GM12878 (cell line): ENCODE measurements around the gene NEAT1. TPM values are rescaled to one million over a fixed set of nuclear protein-coding genes. Genes with fewer than 3 reads are reported as not detected.
A peak's percentile ranks its signal among the peaks of the same experiment; 100 is the strongest.

Source experiments
- ATF7 ChIP-seq: fragments of 450-650 bp; IDR thresholded peaks from 2 replicates; pipeline ENCODE4 v1.6.1; 2016; ENCODE audit warnings: low read depth, mild to moderate bottlenecking
- CEBPB ChIP-seq, 2 experiments: fragments of 150-350 bp in 1 of 2; IDR thresholded peaks; 2 replicates each; pipeline ENCODE4 v1.6.1; 2012 to 2014; ENCODE audit warnings: low read depth in 2 of 2, low read length in 2 of 2, borderline replicate concordance in 1 of 2, inconsistent platforms in 1 of 2
- CHD2 ChIP-seq: IDR thresholded peaks from 2 replicates; pipeline ENCODE4 v1.6.1; 2011; ENCODE audit warnings: low read depth, low read length, improper control_type of control experiment, borderline replicate concordance
- EED ChIP-seq: sonication (generic); IDR thresholded peaks from 2 replicates; pipeline ENCODE4 v1.6.1; 2016; ENCODE audit warnings: antibody characterized with exemption, low read depth
- HDAC2 ChIP-seq: fragments of 200-600 bp; sonication (generic); IDR thresholded peaks from 2 replicates; pipeline ENCODE4 v1.6.1; 2017
- IKZF1 ChIP-seq: fragments of 450-650 bp; conservative IDR thresholded peaks from 2 replicates; pipeline ENCODE4 v1.6.1; 2017; ENCODE audit warnings: antibody characterized with exemption, mild to moderate bottlenecking
- IRF3 ChIP-seq: fragments of 450-650 bp; IDR thresholded peaks from 2 replicates; pipeline ENCODE4 v1.6.1; 2014; ENCODE audit warnings: mild to moderate bottlenecking
- MTA3 ChIP-seq: IDR thresholded peaks from 2 replicates; pipeline ENCODE4 v1.6.1; 2012; ENCODE audit warnings: low read length, inconsistent platforms, borderline replicate concordance
- NBN ChIP-seq: fragments of 450-650 bp; IDR thresholded peaks from 2 replicates; pipeline ENCODE4 v1.6.1; 2016
- RAD21 ChIP-seq: IDR thresholded peaks from 2 replicates; pipeline ENCODE4 v1.6.1; 2011; ENCODE audit warnings: mild to moderate bottlenecking, low read depth, low read length, moderate library complexity; ENCODE audit not compliant: insufficient read depth
- RFX5 ChIP-seq: IDR thresholded peaks from 2 replicates; pipeline ENCODE4 v1.6.1; 2011; ENCODE audit warnings: low read depth, low read length, improper control_type of control experiment
- SMARCA5 ChIP-seq: fragments of 450-650 bp; IDR thresholded peaks from 2 replicates; pipeline ENCODE4 v1.6.1; 2017; ENCODE audit warnings: mild to moderate bottlenecking
- TARDBP ChIP-seq: IDR thresholded peaks from 2 replicates; pipeline ENCODE4 v1.6.1; 2016; ENCODE audit warnings: borderline replicate concordance
- TCF3 ChIP-seq: IDR thresholded peaks from 2 replicates; pipeline ENCODE4 v1.6.1; 2012; ENCODE audit warnings: low read depth, mild to moderate bottlenecking, low read length, borderline replicate concordance; ENCODE audit not compliant: insufficient read depth
- polyA plus RNA-seq, 11 experiments: library from polyadenylated mRNA; depleted of rRNA in 4 of 11; unstranded in 6 of 11; stranded (reverse) in 5 of 11; fragments of >200 nt; fragmentation: Nextera tagmentation in 4 of 11; fragmentation: Illumina TruSeq in 1 of 11; extraction: Ambion mirVana in 4 of 11; extraction: Trizol in 1 of 11; gene quantifications; 1 replicate in 1 of 11; 2 replicates in 10 of 11; pipeline versions ENCODE4 v1.2.1 to v1.2.3, GENCODE V29; 2011 to 2016; ENCODE audit warnings: inconsistent platforms in 2 of 11, missing spikeins in 2 of 11, low read depth in 1 of 11
- total RNA-seq, 4 experiments: library from RNA; depleted of rRNA in 3 of 4; stranded (reverse); fragments of >200 nt in 3 of 4; fragmentation: Illumina TruSeq in 1 of 4; extraction: Trizol in 1 of 4; gene quantifications; 2 replicates each; pipeline versions ENCODE4 v1.2.1 to v1.2.3, GENCODE V29; 2013 to 2021
- TF ChIP-seq, protein P1 (sequence below), 3 experiments: IDR thresholded peaks in 2 of 3; conservative IDR thresholded peaks in 1 of 3; 2 replicates each; pipeline ENCODE4 v1.5.1; 2011; ENCODE audit warnings: low read depth in 3 of 3, low read length in 3 of 3, mild to moderate bottlenecking in 3 of 3, control low read depth in 2 of 3, moderate library complexity in 2 of 3, inconsistent platforms in 1 of 3, mixed read lengths in 1 of 3; ENCODE audit not compliant: control insufficient read depth in 2 of 3, insufficient read depth in 1 of 3; ENCODE audit errors: extremely low read depth in 1 of 3
- TF ChIP-seq, protein P2 (sequence below): IDR thresholded peaks from 2 replicates; pipeline ENCODE4 v1.6.1; 2012; ENCODE audit warnings: mild to moderate bottlenecking, low read depth, low read length
- TF ChIP-seq, protein P3 (sequence below): IDR thresholded peaks from 2 replicates; pipeline ENCODE4 v1.6.1; 2012; ENCODE audit warnings: low read depth, low read length, improper control_type of control experiment

The NEAT1 gene
- total and polyA plus RNA-seq, 10 of the 15 experiments (the other 5 are each of a cell fraction or from before 2014, with no cell fraction given): 13.6 to 328 (median 69.4) TPM

DNA sequence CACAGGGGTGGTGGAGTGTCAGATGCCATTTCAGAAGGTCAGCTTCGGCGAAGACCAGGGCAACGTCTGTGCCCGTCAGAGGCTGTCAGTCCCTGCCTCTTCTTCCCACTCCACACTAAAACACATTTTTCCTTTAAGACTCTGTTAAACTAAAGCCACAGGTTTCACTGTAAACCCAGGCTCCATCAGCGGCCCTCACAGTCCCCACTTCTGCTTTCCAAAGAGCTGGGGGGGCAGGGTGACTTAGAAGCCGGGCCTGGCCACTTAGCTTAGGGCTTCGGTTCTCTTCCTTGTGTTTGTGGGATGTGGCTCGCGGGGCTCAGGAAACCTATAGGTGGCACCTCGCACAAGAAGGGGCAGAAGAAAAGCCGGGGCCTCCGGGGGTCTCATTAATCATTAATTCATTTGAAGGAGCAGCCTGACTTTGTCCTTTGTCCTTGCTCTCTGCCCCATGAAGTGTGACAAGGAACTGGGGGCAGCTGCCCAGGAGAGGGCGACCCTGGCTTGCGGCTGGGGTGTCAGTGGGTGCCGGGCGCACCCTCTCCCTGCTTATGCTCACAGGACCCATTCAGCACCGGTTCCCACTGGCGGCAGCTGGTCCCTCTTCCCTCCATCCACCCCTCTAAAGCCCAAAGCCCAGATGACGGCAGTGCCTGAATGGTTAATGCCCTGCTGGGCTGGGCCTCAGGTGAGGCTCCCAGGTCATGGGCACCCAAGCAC, 44.2 kb upstream of the NEAT1 start (continued):
- no peak for TF ChIP-seq ATF7
- no peak for TF ChIP-seq TCF3
- peak; percentile 80 for TF ChIP-seq IKZF1
- TF ChIP-seq NBN: no peak
- TF ChIP-seq, protein P1, sequence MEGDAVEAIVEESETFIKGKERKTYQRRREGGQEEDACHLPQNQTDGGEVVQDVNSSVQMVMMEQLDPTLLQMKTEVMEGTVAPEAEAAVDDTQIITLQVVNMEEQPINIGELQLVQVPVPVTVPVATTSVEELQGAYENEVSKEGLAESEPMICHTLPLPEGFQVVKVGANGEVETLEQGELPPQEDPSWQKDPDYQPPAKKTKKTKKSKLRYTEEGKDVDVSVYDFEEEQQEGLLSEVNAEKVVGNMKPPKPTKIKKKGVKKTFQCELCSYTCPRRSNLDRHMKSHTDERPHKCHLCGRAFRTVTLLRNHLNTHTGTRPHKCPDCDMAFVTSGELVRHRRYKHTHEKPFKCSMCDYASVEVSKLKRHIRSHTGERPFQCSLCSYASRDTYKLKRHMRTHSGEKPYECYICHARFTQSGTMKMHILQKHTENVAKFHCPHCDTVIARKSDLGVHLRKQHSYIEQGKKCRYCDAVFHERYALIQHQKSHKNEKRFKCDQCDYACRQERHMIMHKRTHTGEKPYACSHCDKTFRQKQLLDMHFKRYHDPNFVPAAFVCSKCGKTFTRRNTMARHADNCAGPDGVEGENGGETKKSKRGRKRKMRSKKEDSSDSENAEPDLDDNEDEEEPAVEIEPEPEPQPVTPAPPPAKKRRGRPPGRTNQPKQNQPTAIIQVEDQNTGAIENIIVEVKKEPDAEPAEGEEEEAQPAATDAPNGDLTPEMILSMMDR (IDR thresholded peaks at IDR 0.05 in 2 of 3, conservative IDR thresholded peaks at IDR 0.05 in 1 of 3; ENCODE audit: control insufficient read depth in 2 of 3, extremely low read depth in 1 of 3, insufficient read depth in 1 of 3, low read depth in 3 of 3, low read length in 3 of 3): peak in 2 of 3 experiments; percentile 12 to 18; a peak in 1 of 6 replicates
- TF ChIP-seq, protein P2, sequence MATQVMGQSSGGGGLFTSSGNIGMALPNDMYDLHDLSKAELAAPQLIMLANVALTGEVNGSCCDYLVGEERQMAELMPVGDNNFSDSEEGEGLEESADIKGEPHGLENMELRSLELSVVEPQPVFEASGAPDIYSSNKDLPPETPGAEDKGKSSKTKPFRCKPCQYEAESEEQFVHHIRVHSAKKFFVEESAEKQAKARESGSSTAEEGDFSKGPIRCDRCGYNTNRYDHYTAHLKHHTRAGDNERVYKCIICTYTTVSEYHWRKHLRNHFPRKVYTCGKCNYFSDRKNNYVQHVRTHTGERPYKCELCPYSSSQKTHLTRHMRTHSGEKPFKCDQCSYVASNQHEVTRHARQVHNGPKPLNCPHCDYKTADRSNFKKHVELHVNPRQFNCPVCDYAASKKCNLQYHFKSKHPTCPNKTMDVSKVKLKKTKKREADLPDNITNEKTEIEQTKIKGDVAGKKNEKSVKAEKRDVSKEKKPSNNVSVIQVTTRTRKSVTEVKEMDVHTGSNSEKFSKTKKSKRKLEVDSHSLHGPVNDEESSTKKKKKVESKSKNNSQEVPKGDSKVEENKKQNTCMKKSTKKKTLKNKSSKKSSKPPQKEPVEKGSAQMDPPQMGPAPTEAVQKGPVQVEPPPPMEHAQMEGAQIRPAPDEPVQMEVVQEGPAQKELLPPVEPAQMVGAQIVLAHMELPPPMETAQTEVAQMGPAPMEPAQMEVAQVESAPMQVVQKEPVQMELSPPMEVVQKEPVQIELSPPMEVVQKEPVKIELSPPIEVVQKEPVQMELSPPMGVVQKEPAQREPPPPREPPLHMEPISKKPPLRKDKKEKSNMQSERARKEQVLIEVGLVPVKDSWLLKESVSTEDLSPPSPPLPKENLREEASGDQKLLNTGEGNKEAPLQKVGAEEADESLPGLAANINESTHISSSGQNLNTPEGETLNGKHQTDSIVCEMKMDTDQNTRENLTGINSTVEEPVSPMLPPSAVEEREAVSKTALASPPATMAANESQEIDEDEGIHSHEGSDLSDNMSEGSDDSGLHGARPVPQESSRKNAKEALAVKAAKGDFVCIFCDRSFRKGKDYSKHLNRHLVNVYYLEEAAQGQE: no peak
- TF ChIP-seq TARDBP: no peak
- peak; percentile 31; the same call in 1 of the 2 replicates for TF ChIP-seq RAD21
- peak; percentile 39; the same call in 1 of the 2 replicates for TF ChIP-seq EED
- no peak for TF ChIP-seq MTA3
- TF ChIP-seq IRF3: no peak
- TF ChIP-seq SMARCA5: no peak
- no peak for TF ChIP-seq HDAC2
- TF ChIP-seq RFX5: no peak
- TF ChIP-seq, protein P3, sequence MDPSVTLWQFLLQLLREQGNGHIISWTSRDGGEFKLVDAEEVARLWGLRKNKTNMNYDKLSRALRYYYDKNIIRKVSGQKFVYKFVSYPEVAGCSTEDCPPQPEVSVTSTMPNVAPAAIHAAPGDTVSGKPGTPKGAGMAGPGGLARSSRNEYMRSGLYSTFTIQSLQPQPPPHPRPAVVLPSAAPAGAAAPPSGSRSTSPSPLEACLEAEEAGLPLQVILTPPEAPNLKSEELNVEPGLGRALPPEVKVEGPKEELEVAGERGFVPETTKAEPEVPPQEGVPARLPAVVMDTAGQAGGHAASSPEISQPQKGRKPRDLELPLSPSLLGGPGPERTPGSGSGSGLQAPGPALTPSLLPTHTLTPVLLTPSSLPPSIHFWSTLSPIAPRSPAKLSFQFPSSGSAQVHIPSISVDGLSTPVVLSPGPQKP: no peak
- peak; percentile 55; the same call in 1 of the 2 replicates for TF ChIP-seq CHD2
- no peak for TF ChIP-seq CEBPB (IDR thresholded peaks at IDR 0.05; ENCODE audit: borderline replicate concordance in 1 of 2, low read depth in 2 of 2, low read length in 2 of 2)
